Stimulated activated CD8-positive, alpha-beta memory T cell treated with anti-CD3 and anti-CD28 coated beads, Interleukin-12 subunit alpha, Interleukin-12 subunit beta, amount 100 ng/mL, for 1 hour (primary cell): ENCODE data around the gene NRSN2.

Experiments
- DNase-seq: peaks from one replicate; pipeline ENCODE4 v3.0.0-alpha.2; 2020; ENCODE audit warnings: low read depth

The NRSN2 gene

DNA sequence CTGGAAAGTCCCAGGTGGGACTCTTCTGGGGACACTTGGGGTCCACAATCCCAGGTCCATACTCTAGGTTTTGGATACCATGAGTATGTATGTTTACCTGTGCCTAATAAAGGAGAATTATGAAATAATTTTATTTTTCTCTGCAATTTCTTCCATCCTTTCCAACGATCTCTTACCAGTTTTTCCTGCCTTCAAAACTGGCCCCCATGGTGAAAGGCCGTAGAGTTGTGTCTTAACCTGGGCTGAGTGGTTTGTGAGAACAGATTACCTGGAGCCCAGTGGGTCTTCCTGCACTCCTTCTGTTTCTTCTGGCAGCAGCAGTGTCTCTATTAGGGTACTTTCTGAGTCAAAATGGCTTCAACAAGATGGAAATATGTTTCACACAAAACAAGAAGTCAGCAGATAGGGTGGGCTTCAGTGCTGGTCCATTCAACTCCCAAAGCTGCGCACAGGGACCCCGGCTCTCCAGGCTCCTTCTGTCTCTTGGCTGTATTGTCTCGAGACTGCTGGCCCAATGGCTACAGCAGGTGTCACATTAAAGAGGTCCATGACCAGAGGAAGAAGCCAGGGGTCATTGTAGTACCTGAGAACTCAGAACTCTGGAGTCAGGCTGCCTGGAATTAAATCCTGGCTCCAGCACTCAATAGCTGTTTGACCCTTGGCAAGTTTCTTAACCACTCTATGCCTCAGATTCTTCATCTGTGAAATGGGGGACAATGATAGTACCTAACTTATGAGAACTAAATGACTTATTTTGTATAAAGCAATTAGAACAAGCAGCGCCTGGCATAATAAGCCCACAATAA, 50.7 kb downstream of the NRSN2 start:
- no peak for DNase-seq

DNA sequence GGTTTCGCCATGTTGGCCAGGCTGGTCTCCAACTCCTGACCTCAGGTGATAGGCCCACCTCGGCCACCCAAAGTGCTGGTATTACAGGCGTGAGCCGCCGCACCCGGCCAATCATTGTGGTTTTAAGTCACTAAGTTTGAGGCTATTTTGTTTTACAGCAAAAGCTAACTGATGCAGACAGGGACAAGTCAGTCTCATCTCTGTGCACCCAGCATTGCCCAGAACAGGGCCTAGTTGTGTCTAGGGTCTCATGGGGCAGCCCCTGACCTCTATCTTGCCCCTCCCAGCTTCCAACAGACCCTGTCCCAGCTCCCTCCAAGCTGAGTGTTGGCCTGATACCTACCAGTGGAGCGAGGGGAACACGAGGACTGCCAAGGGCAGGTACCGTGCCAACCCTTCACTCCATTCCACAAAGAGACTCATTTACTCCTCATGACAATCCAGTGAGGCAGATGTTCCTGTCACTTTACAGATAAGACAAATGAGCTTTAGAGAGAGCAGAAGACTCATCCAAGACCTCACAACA, 52.3 kb downstream of the NRSN2 start:
- no peak for DNase-seq

DNA sequence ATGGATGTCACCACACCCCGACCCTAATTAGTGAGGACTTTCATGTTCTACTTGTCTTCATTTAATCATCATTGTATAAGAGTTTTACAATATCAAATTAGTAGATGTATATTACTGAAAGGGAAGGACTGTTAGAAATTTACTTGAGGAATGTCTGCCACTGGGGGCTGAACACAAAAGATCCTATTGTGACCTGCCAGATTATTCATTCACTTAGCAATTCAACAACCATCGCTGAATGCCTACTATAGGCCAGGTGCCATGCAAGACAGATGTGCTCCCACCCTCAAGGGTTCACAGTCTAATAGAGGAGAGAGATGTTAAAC, 53.2 kb downstream of the NRSN2 start:
- DNase-seq: no peak

DNA sequence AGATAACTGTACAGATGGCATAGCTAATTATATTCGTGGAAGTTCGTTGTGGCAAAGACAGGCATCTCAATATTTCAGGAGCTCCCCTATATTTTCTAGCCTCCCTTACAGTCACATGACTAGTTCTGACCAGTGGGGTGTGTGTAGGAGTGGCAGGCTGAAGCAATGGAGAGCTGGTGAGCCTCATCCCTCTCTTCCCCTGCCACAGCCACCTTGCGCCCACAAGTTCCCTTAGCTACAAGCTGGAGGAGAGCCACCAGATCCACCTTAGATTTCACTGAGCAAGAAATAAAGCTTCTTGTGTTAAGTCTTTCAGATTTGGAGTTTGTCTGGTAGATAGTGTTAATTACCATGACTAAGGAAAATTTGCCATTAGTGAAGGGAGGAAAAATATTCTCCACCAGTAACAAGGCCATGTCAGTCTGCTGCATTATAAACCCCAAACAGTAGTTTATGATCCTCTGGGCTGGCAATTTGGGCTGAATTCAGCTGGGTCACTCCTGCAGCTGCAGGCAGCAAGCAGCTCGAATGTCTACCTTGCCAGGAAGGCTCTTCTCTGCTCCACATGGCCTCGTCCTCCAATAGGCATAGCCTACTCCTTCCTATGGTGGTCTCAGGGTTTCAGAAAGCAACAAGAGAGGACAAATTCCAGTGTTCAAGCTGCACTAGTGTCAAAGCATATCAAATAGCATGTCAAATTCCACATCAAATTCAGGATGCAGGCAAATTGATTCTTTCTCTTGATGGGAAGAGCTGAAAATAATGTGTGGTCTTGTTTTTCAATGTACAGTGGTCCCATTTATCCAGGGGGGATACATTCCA, 53.8 kb downstream of the NRSN2 start:
- DNase-seq: no peak

DNA sequence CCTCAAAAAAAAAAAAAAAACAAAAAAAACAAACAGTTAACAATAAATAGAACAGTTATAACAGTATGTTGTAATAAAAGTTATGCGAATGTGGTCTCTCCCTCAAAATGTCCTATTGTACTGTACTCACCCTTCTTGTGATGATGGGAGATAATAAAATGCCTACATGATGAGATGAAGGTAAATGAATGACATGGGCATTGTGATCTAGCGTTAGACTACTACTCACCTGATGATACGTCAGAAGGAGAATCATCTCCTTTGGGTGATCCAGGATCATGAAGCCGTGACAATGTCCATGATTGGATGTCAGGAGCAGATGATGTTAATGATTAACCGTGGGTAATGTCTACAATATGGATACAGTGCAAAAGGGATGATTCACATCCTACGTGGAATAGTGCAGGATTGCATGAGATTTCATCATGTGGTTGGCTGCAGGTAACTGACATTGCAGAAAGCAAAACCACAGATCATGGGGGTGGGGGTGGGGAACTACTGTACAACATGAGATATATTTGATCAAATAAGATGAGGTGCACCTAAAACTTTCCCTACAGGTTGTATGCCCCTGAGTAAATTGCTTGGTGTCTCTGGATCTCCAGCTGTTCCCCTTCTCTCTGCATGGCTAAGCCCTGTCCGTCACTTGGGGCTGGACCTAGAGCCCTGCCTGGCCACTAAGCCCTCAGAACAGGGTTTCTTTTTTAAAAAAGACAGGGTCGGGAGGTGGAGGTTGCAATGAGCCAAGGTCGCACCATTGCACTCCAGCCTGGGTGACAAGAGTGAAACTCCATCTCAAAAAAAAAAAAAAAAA, 55.0 kb downstream of the NRSN2 start:
- no peak for DNase-seq

DNA sequence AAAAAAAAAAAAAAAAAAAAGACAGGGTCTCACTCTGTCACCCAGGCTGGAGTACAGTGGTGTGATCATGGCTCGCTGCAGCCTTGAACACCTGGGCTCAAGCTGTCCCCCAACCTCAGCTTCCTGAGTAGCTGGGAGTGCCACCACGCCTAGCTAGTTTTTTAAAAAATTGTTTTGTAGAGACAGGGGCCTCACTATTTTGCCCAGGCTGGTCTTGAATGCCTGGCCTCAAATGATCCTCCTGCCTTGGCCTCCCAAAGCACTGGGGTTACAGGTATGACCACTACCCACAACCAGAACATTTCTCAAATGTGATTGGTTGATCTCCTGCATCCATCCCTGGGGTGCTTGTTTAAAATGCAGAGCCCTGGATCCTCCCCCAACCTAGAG, 55.6 kb downstream of the NRSN2 start:
- no peak for DNase-seq

DNA sequence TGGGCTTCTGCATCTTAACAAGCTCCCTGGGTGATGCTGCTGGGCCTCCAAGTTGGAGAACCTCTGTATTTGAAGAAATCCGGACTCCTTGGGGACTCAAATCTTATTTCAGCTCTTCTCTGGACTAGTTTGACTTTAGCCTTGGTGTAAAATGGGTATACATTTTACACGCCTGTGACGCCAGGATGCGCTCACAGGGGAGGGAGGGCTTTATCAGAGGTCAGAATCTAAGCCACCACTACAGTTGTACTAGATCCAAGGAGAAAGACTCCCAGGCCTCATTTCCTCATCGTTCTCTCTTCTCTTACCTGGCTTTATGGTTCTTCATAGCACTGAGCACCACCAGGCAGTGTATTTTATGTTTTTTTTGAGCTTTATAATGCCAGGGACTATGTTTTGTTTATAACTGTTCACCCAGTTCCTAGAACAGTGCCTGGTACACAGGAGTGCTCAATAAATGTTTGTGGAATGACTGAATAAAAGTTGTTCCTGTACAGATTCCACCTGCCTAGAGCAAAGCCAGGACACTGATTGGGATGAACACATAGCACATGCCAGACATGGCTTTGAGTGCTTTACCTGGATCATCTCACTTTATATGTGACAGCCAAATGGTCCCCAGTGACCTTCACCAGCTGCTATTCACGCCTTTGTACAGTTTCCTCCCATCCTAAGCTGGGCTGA, 56.1 kb downstream of the NRSN2 start:
- no peak for DNase-seq

DNA sequence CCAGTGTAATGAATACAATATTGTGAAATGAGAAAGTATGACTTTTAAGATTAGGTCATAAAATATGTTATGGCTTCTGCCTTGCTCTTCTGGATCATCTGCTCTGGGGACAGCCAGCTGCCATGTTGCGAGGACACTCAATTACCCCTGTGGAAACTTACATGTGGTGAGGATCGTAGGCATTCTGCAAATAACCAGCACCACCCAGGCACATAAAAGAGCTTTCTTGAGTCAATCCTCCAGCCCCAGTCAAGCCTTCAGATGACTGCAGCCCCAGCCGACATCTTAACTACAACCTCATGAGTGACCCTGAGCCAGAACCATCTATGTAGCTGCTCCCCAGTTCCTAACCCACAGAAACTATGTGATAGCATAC, 56.7 kb downstream of the NRSN2 start:
- no peak for DNase-seq

DNA sequence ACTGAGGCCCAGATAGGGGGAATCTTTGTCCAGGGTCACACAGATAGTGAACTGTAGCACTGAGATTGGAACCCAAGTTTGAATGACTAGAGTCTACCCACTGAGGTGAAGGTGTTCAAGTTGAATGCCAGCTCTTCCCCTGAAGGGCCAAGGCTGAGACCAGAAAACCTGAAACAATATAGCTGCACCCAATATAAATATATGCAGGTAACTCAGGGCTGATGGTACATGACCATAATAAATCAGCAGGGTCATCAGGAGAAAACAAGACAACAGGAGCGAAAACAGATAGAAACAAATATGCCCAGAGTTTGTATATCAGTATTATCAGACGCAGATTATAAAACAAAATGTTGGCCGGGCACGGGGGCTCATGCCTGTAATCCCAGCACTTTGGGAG, 57.2 kb downstream of the NRSN2 start:
- DNase-seq: no peak
